ENCODE data around the gene REXO4.
A peak's percentile ranks its signal among the peaks of the same experiment; 100 is the strongest.

Gene REXO4

GRCh38 chr9:133461975-133462374 lies 44.2 kb upstream of the REXO4 start:
- H3K4me3 ChIP-seq (ENCODE audit: low read depth, low read length), result no peak overlapping the region
- no peak for TF ChIP-seq CTCF (IDR thresholded peaks at IDR 0.05; ENCODE audit: borderline replicate concordance, insufficient read depth, low read depth, low read length)

GRCh38 chr9:133460405-133461175 lies 42.8 kb upstream of the REXO4 start:
- H3K4me3 ChIP-seq (ENCODE audit: low read depth, low read length), result peak overlapping the region; percentile 79
- no peak for TF ChIP-seq CTCF (IDR thresholded peaks at IDR 0.05; ENCODE audit: borderline replicate concordance, insufficient read depth, low read depth, low read length)

GRCh38 chr9:133459476-133460404 lies 41.9 kb upstream of the REXO4 start, which contains the start of gene CACFD1:
CACFD1 (plus strand) TSS chr9:133459978; CDS start chr9:133460067, 89 bp downstream.
- no peak for TF ChIP-seq CTCF (IDR thresholded peaks at IDR 0.05; ENCODE audit: borderline replicate concordance, insufficient read depth, low read depth, low read length)
- peak within 1 kb of the TSS; percentile 79 for H3K4me3 ChIP-seq (ENCODE audit: low read depth, low read length)

GRCh38 chr9:133458643-133459312 lies 41.0 kb upstream of the REXO4 start:
- no peak for TF ChIP-seq CTCF (IDR thresholded peaks at IDR 0.05; ENCODE audit: borderline replicate concordance, insufficient read depth, low read depth, low read length)
- H3K4me3 ChIP-seq (ENCODE audit: low read depth, low read length), result no peak overlapping the region

GRCh38 chr9:133457748-133458147 lies 39.9 kb upstream of the REXO4 start:
- TF ChIP-seq CTCF (IDR thresholded peaks at IDR 0.05; ENCODE audit: borderline replicate concordance, insufficient read depth, low read depth, low read length), result no peak
- H3K4me3 ChIP-seq (ENCODE audit: low read depth, low read length), result no peak overlapping the region

GRCh38 chr9:133457233-133457632 lies 39.4 kb upstream of the REXO4 start:
- TF ChIP-seq CTCF (IDR thresholded peaks at IDR 0.05; ENCODE audit: borderline replicate concordance, insufficient read depth, low read depth, low read length), result no peak
- H3K4me3 ChIP-seq (ENCODE audit: low read depth, low read length), result no peak overlapping the region

Measured in GM12875 (cell line).